NT2/D1 (cell line): ENCODE results near the gene ARHGEF11.
"Not testable (repeated sequence)": the region's sequence is repeated elsewhere in the genome, so short reads cannot be mapped to it uniquely, and the experiment has no call there.

Source experiments
- DNase-seq: peaks from one replicate; pipeline ENCODE4 v3.0.0-alpha.2; 2011; ENCODE audit warnings: low read depth, low spot score
- H3K27me3 ChIP-seq: 2 replicates; pipeline ENCODE4 v1.6.0; 2011; ENCODE audit warnings: mild to moderate bottlenecking; ENCODE audit not compliant: insufficient read length, insufficient read depth
- H3K36me3 ChIP-seq: 2 replicates; pipeline ENCODE4 v1.6.1; 2011; ENCODE audit warnings: mild to moderate bottlenecking, low read length, mixed read lengths; ENCODE audit not compliant: insufficient read depth, insufficient read length
- H3K4me1 ChIP-seq: 2 replicates; pipeline ENCODE4 v1.5.1; 2011; ENCODE audit not compliant: insufficient read depth, insufficient read length
- H3K4me3 ChIP-seq: 2 replicates; pipeline ENCODE4 v1.5.1; 2011; ENCODE audit warnings: low read depth; ENCODE audit not compliant: insufficient read length
- H3K9ac ChIP-seq: 2 replicates; pipeline ENCODE4 v1.6.0; 2011; ENCODE audit warnings: low read depth; ENCODE audit not compliant: insufficient read length
- H3K9me3 ChIP-seq: 2 replicates; pipeline ENCODE4 v1.5.1; 2011; ENCODE audit warnings: mild to moderate bottlenecking, low read length; ENCODE audit not compliant: insufficient read depth
- SUZ12 ChIP-seq: IDR thresholded peaks from 2 replicates; pipeline ENCODE4 v1.6.1; 2011; ENCODE audit not compliant: insufficient read length, insufficient read depth; ENCODE audit errors: extremely low read depth
- YY1 ChIP-seq: IDR thresholded peaks from 2 replicates; pipeline ENCODE4 v1.6.1; 2011; ENCODE audit not compliant: insufficient read length, insufficient read depth
- ZNF274 ChIP-seq: IDR thresholded peaks from 2 replicates; pipeline ENCODE4 v1.6.1; 2011; ENCODE audit warnings: mild to moderate bottlenecking, low read depth, low read length

ARHGEF11 gene

GRCh38 chr1:157080714-157081113, 35.2 kb upstream of the ARHGEF11 start:
- TF ChIP-seq YY1 = no peak
- no peak for TF ChIP-seq SUZ12
- no peak for TF ChIP-seq ZNF274
- Histone ChIP-seq H3K27me3 (no peaks in the 10 kb centered on the region), H3K36me3 (no peaks in the 10 kb centered on the region), H3K9me3 (no peaks in the 10 kb centered on the region), H3K4me1 (no peaks in the 10 kb centered on the region), H3K9ac (no peak overlapping the region), H3K4me3 (no peak overlapping the region)
- DNase-seq = no peak

- no peak for DNase-seq
- Histone ChIP-seq H3K36me3 (no peaks in the 10 kb centered on the region), H3K9ac (no peak overlapping the region), H3K4me1 (peaks cover 4% of the 10 kb centered on the region), H3K27me3 (peaks cover 11% of the 10 kb centered on the region), H3K9me3 (no peaks in the 10 kb centered on the region), H3K4me3 (no peak overlapping the region)
- TF ChIP-seq ZNF274 (no peak), YY1 (no peak), SUZ12 (no peak)
Observed at GRCh38 chr1:157077394-157077793, 31.9 kb upstream of the ARHGEF11 start.

GRCh38 chr1:157073944-157074685, 28.6 kb upstream of the ARHGEF11 start:
- Histone ChIP-seq H3K9ac (no peak overlapping the region), H3K4me3 (no peak overlapping the region), H3K36me3 (no peaks in the 10 kb centered on the region), H3K9me3 (no peaks in the 10 kb centered on the region), H3K4me1 (peaks cover 4% of the 10 kb centered on the region), H3K27me3 (peaks cover 20% of the 10 kb centered on the region)
- no peak for TF ChIP-seq YY1
- TF ChIP-seq SUZ12 = no peak
- no peak for TF ChIP-seq ZNF274
- DNase-seq = no peak

GRCh38 chr1:157069601-157070000, 24.1 kb upstream of the ARHGEF11 start:
- Histone ChIP-seq H3K9ac (no peak overlapping the region), H3K36me3 (no peaks in the 10 kb centered on the region), H3K9me3 (no peaks in the 10 kb centered on the region), H3K4me3 (no peak overlapping the region), H3K27me3 (peaks cover 20% of the 10 kb centered on the region), H3K4me1 (peaks cover 4% of the 10 kb centered on the region)
- DNase-seq = no peak
- TF ChIP-seq ZNF274 (no peak), SUZ12 (no peak), YY1 (no peak)

GRCh38 chr1:157059241-157059640, 13.7 kb upstream of the ARHGEF11 start:
- H3K4me3 ChIP-seq, H3K27me3 ChIP-seq, H3K9ac ChIP-seq, H3K36me3 ChIP-seq, DNase-seq, H3K4me1 ChIP-seq: not testable (repeated sequence)
- H3K9me3 ChIP-seq = peaks cover 21% of the 10 kb centered on the region

GRCh38 chr1:157056269-157056668, 10.7 kb upstream of the ARHGEF11 start:
- DNase-seq = no peak
- no peak for TF ChIP-seq YY1
- no peak for TF ChIP-seq SUZ12
- no peak for TF ChIP-seq ZNF274
- H3K4me1 ChIP-seq = no peaks in the 10 kb centered on the region

GRCh38 chr1:157055729-157056128, 10.2 kb upstream of the ARHGEF11 start:
- peaks cover 17% of the 10 kb centered on the region; the same call in 1 of the 2 replicates for H3K9me3 ChIP-seq
- not testable (repeated sequence) for H3K4me3 ChIP-seq, H3K9ac ChIP-seq, H3K4me1 ChIP-seq, DNase-seq, H3K36me3 ChIP-seq, H3K27me3 ChIP-seq

More at GRCh38 chr1:157056269-157056668, 10.7 kb upstream of the ARHGEF11 start:
- H3K9me3 ChIP-seq = peaks cover 23% of the 10 kb centered on the region; the same call in 1 of the 2 replicates
- no peak overlapping the region for H3K9ac ChIP-seq
- H3K36me3 ChIP-seq = no peaks in the 10 kb centered on the region
- H3K27me3 ChIP-seq = no peaks in the 10 kb centered on the region
- H3K4me3 ChIP-seq = no peak overlapping the region

GRCh38 chr1:157050836-157051235, 5.3 kb upstream of the ARHGEF11 start:
- Histone ChIP-seq H3K9me3 (peaks cover 12% of the 10 kb centered on the region; the same call in 1 of the 2 replicates), H3K9ac (no peak overlapping the region), H3K4me3 (no peak overlapping the region), H3K4me1 (no peaks in the 10 kb centered on the region), H3K27me3 (no peaks in the 10 kb centered on the region), H3K36me3 (no peaks in the 10 kb centered on the region)
- no peak for DNase-seq
- TF ChIP-seq YY1 (no peak), ZNF274 (no peak), SUZ12 (no peak)
